Caki2 (cell line): ENCODE measurements around the gene PLPP1. TPM values are rescaled to one million over a fixed set of nuclear protein-coding genes. Genes with fewer than 3 reads are reported as not detected.
"Not testable (repeated sequence)": the region's sequence is repeated elsewhere in the genome, so short reads cannot be mapped to it uniquely, and the experiment has no call there.

Experiments
- DNase-seq: peaks from one replicate; pipeline ENCODE4 v3.0.0-alpha.2; 2015; ENCODE audit warnings: low read depth
- in situ Hi-C: cut with HindIII; loops from 2 replicates; pipeline ENCODE4 v1.10.0; 2016; ENCODE audit warnings: low sequenced_read_pairs, low pct_unique_long_range_greater_than_20kb, mixed read lengths
- total RNA-seq: library from RNA; depleted of rRNA; stranded (reverse); fragments of >200 nt; shearing (Covaris generic); gene quantifications from 2 replicates; pipeline ENCODE4 v1.2.3, GENCODE V29; 2014; ENCODE audit warnings: low replicate concordance

Gene PLPP1
- total RNA-seq, 1 experiment from 2014 or later, result 20.7 TPM

GRCh38 chr5:55551904-55552303, 17.1 kb upstream of the PLPP1 start:
- DNase-seq, result no peak
- in situ Hi-C loops, result no loop called here

- DNase-seq, result no peak
- in situ Hi-C loops, result no loop called here
Measured at GRCh38 chr5:55551358-55551757, 16.6 kb upstream of the PLPP1 start.

DNA sequence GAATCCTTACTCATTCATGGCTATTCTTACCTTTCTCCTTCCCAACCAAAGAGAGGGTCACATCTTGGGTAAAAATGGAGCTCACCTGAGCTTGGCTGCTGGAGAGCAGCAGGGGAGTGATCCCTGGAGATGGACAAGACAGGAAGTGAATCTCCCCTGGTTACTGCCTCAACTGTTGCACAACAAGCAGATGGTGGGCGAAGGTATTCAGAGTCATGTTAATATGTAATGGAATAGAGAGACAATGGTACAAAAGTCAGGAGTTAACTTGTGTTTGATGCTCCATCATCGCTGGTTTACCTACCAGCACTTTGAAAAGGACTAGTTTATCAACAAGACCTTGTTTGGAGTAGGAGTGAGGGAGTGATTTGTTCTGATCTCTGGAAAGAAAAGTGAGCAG, 13.0 kb upstream of the PLPP1 start:
- DNase-seq, result no peak
- in situ Hi-C loops, result no loop called here

- no peak for DNase-seq
- in situ Hi-C loops, result no loop called here
Measured at GRCh38 chr5:55546947-55547346, 12.2 kb upstream of the PLPP1 start.

- no peak for DNase-seq
- in situ Hi-C loops, result no loop called here
Measured at GRCh38 chr5:55544341-55544740, 9.6 kb upstream of the PLPP1 start.

DNA sequence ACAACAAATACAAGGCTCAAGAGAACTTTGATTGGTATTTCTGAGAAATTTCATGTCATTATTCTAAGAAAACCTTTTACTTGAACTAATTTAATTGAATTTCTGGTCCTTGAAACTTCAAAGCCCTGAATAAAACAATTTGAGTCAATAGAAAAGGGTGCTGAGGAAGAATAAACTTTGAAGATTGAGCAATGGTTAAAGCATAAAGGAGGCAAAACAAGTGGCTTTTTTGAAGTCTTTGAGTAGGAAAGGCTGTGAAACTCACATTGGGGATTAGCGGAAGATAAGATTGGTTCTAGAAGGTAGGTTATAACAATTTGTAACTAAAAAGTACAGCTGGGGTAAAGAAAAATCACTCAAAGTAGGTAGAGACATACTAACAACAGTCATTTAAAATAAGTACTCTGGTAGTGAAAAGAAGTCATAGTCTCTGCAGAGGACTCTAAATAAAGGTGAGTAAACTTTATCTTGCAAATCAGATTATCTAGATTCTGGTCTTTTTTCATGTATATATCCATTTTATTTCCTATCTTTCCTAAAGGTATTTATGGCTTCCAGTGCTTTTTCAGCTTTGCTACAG, 6.4 kb upstream of the PLPP1 start:
- in situ Hi-C loops, result no loop called here
- DNase-seq, result no peak

DNA sequence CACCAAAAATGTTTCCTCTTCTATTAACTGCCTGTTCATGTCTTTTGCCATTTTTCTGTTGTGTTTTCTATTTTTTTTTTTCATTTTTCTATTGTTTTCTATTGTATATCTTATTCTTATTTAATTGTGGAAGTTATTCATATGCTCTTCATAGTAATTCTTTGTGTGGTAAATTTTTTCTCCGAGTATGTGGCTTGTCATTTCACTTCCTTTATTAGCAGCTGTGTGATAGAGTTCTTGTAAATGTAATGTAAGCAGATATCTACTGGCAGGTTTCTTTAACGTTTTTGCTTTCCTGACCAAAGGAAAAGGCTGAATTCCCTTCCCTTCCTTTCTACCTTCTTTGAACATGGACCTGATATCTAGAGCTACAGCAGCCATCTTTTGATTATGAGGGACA, 5.8 kb upstream of the PLPP1 start:
- no peak for DNase-seq
- in situ Hi-C loops, result no loop called here

DNA sequence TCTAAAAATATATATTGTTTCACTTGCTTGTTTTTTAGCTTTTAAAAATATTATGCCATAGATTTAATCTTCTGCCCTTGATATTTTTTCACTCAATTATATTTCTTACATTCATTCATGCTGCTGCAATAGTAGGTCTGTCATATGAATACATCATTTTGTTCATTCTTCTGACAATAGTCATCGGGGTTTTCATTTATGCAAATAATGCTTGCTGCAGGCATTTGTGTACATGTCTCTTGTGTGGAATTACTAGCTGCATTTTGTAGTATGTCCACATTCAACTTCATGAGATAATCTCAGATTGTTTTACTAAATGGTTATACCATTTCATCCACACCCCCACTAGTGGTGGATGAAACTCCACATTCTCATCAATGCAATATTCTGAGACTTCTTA, 5.3 kb upstream of the PLPP1 start:
- in situ Hi-C loops, result no loop called here
- DNase-seq, result no peak

- in situ Hi-C loops, result no loop called here
- DNase-seq, result no peak
Measured at GRCh38 chr5:55538661-55539060, 3.9 kb upstream of the PLPP1 start.

DNA sequence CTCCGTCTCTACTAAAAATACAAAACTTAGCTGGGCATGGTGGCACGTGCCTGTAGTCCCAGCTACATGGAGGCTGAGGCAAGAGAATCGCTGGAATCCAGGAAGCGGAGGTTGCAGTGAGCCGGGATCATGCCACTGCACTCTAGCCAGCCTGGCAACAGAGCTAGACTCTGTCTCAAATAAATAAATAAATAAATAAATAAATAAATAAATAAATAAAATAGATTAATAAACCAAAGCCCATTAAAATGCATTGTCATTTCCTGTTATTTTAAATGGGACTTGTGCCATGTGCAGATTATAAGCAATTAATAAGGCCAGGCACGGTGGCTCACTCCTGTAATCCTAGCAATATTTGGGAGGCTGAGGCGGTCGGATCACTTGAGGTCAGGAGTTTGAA, 2.6 kb upstream of the PLPP1 start:
- in situ Hi-C loops, DNase-seq: not testable (repeated sequence)

- in situ Hi-C loops, result no loop called here
- no peak for DNase-seq
Measured at GRCh38 chr5:55535199-55535905, 588 bp upstream of the PLPP1 start.

DNA sequence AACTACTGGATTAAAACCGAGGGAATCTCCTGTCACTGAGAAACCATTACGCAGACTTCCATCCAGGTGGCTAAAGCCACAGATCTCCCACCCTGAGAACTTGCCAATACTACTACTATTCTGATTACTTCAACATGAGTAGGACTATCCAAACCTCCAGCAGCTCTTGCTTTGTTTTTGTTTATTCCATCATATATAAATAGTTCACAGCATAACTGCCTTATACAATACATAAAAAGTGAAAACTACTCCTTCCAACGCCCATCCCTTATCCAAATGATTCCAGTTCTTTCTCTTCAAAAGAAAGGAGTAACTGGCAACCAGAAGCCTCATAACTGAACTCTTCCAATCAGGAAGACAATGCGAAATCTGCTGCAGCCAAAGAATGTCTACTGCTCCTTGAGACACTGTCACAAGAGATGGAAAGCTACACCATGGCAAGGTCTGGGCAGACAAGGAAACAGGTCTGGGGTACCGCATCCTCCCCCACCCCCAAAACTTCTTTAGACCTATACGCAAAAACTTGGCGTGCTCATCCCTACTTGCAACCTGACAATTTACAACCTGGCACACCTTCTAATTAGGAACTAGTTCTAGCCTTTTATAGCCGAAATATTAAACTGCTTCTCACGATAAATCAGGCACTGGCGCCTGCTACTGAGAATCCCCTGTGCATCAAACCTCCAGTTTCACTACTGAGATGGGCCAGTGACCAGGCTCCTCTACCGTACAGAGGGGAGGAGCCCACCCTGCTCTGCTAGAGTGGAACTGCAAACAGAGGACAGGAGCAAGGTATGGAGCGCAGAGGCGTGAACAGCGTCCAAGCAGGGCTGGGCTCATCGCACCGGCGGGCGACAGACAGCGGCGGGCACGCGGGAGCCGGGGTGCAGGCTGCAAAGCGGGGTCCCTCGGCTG, 986 bp downstream of the PLPP1 start:
- peak; percentile 68 for DNase-seq
- in situ Hi-C loops, result no loop called here

GRCh38 chr5:55530669-55531068, 4.1 kb downstream of the PLPP1 start:
- in situ Hi-C loops, result no loop called here
- no peak for DNase-seq

- DNase-seq, result no peak
- in situ Hi-C loops, result no loop called here
Measured at GRCh38 chr5:55524816-55525215, 9.9 kb downstream of the PLPP1 start.

DNA sequence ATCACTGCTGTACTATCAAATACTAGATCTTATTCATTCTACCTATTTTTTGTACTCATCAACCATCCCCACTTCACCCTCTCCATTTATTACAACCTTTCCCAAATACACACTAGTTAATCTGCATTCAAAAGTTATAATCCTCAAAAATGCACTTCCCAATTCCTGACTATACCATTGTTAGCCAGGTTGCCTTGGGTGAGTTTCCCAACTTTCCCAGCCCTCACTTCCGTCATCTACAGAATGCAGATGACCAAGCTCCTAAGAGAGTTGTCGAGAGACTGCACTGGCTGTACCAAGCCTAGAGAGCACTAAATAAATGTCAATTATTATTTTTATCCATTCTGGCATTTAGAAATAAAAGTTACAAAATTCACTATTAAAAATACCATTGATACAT, 11.5 kb downstream of the PLPP1 start:
- in situ Hi-C loops, result no loop called here

DNA sequence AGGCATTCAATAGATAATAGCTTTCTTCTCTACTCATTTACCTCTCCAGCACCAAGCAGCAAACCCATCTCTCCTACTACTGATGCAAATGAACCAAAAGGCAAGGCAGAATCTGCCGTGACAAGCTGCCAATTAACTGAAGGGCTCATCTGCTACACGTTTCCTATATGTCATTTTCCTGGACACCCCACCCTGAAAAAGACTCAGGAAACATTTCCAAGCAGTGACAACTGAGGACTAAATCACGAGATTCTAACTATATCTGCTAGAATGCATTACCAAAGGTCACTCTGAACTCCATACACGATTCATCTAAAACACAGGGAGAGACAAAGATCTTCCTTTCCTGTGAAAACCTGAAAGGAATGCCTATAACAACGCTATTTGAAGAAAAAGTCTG, 12.9 kb downstream of the PLPP1 start:
- DNase-seq, result no peak
- in situ Hi-C loops, result no loop called here

More for the DNA sequence above, 11.5 kb downstream of the PLPP1 start:
- no peak for DNase-seq

- in situ Hi-C loops, result no loop called here
- no peak for DNase-seq
Measured at GRCh38 chr5:55520117-55520839, 14.5 kb downstream of the PLPP1 start.

DNA sequence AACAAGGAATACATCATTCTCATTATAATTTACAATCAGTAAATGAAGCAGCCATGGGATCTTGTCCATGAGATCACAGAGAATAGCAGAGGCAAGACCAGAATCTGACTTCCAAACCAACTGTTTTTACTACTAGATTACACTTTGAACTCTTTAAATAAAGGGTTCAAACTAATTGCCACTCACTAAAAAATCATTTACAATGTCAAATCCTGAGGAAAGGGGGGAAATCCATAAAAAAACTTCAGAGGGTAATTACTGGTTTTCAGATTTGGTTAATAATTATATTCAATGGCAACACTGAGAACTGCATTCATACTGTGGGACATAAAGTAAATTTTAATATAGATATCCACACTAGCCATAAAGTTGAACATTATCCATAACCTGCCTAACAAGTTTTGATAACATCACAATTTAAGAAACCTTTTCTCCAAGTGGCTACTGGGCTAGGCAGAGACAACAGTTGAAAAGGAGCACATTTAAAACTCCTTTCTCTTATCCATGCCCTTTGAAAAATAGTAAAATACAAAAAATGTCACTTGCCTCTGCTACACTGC, 15.9 kb downstream of the PLPP1 start:
- in situ Hi-C loops, result no loop called here

More for the DNA sequence above, 15.9 kb downstream of the PLPP1 start:
- DNase-seq, result no peak
